HepG2 (cell line): ENCODE data around the gene SGK1. TPM values are rescaled to one million over a fixed set of nuclear protein-coding genes. Genes with fewer than 3 reads are reported as not detected.
"Not testable (repeated sequence)": the region's sequence is repeated elsewhere in the genome, so short reads cannot be mapped to it uniquely, and the experiment has no call there.

Experiments
- ATAC-seq: fragments of 200-7000 bp; cut with Tn5 transposase; 3 replicates; pipeline ENCODE4 v1.9.1; 2020; ENCODE audit warnings: mild to moderate bottlenecking, moderate library complexity
- BruUV-seq: library from RNA; stranded (reverse); fragments of 400-500 nt; replicated peaks from 2 replicates; lab custom pipeline; 2021; lab: Mats Ljungman, UMichigan
- CTCF ChIA-PET: fragments of 300-600 bp; formaldehyde crosslinking; extraction: SDS; loops from one replicate; lab custom pipeline; 2021; ENCODE audit warnings: low total read pairs, inconsistent platforms, low intra/inter-chr PET ratio; lab: Yijun Ruan, JAX
- POLR2A ChIA-PET: fragments of 350-600 bp; sonication (Branson Sonifier 250); formaldehyde crosslinking; loops from one replicate; lab custom pipeline; 2020; ENCODE audit warnings: antibody characterized with exemption, inconsistent platforms; lab: Yijun Ruan, JAX
- DNase-seq: peaks from one replicate; pipeline ENCODE4 v3.0.0-alpha.2; 2015; ENCODE audit warnings: low spot score
- FAIRE-seq: peaks from 3 replicates; lab custom pipeline; 2011; peaks lifted over from hg19 to GRCh38; lab: Jason Lieb, UNC
- H2AFZ ChIP-seq: one replicate; pipeline ENCODE4 v1.6.1; 2011; ENCODE audit warnings: low read length, inconsistent platforms
- H3K27ac ChIP-seq: fragments of 300-600 bp; 3 replicates; pipeline ENCODE4 v1.8.0; 2011; ENCODE audit warnings: mixed run types, mild to moderate bottlenecking, mixed read lengths, low read length, inconsistent platforms; ENCODE audit not compliant: insufficient read depth; ENCODE audit errors: extremely low read length
- H3K27me3 ChIP-seq, 2 experiments: fragments of 200-600 bp in 1 of 2; 2 replicates in 1 of 2; 3 replicates in 1 of 2; pipeline versions ENCODE4 v1.6.0 to v1.8.0; 2011; ENCODE audit warnings: low read length in 2 of 2, mild to moderate bottlenecking in 2 of 2, moderate library complexity in 2 of 2, inconsistent platforms in 1 of 2; ENCODE audit not compliant: insufficient read depth in 2 of 2, control insufficient read depth in 1 of 2
- H3K36me3 ChIP-seq, 2 experiments: fragments of 200-600 bp in 1 of 2; replicated peaks in 1 of 2; 2 replicates in 1 of 2; 3 replicates in 1 of 2; pipeline versions ENCODE4 v1.5.1 to v1.8.0; 2011; ENCODE audit warnings: low read length in 2 of 2, inconsistent platforms in 1 of 2; ENCODE audit not compliant: insufficient read depth in 2 of 2, control insufficient read depth in 1 of 2
- H3K4me1 ChIP-seq: 2 replicates; pipeline ENCODE4 v1.5.1; 2012; ENCODE audit warnings: low read length, inconsistent platforms; ENCODE audit not compliant: insufficient read depth
- H3K4me2 ChIP-seq: 2 replicates; pipeline ENCODE4 v1.6.0; 2011; ENCODE audit warnings: low read depth, low read length, inconsistent platforms
- H3K4me3 ChIP-seq, 3 experiments: fragments of 200-600 bp in 1 of 3; sonication (generic), shearing (Covaris generic) in 1 of 3; replicated peaks in 1 of 3; 2 replicates each; pipeline ENCODE4 v1.5.1; 2011 to 2016; ENCODE audit warnings: low read length in 3 of 3, inconsistent platforms in 2 of 3, low read depth in 2 of 3, mild to moderate bottlenecking in 2 of 3, control low read depth in 1 of 3, mixed read lengths in 1 of 3; ENCODE audit not compliant: insufficient read depth in 1 of 3
- H3K79me2 ChIP-seq: one replicate; pipeline ENCODE4 v1.6.1; 2011; ENCODE audit warnings: low read length, inconsistent platforms; ENCODE audit not compliant: insufficient read depth
- H3K9ac ChIP-seq: 2 replicates; pipeline ENCODE4 v1.6.0; 2011; ENCODE audit warnings: mild to moderate bottlenecking, low read depth, low read length, inconsistent platforms; ENCODE audit not compliant: insufficient read depth
- H3K9me3 ChIP-seq: 2 replicates; pipeline ENCODE4 v1.5.1; 2012; ENCODE audit warnings: mild to moderate bottlenecking, low read length
- H4K20me1 ChIP-seq: 2 replicates; pipeline ENCODE4 v1.6.0; 2011; ENCODE audit warnings: inconsistent platforms, mild to moderate bottlenecking, low read length, moderate library complexity; ENCODE audit not compliant: insufficient read depth
- BCL6 ChIP-seq: IDR thresholded peaks from 2 replicates; pipeline ENCODE4 v1.6.1; 2016; ENCODE audit warnings: missing genetic modification reagents, missing compliant biosample characterization
- HOXA3 ChIP-seq: sonication (generic); formaldehyde crosslinking; IDR thresholded peaks from 2 replicates; pipeline ENCODE4 v1.5.0; 2020; ENCODE audit warnings: missing genetic modification reagents
- KDM3A ChIP-seq: IDR thresholded peaks from 2 replicates; pipeline ENCODE4 v1.6.1; 2018; ENCODE audit warnings: low read depth, missing compliant biosample characterization
- NFIC ChIP-seq: IDR thresholded peaks from 2 replicates; pipeline ENCODE4 v1.6.1; 2012; ENCODE audit warnings: mild to moderate bottlenecking, low read length, inconsistent platforms
- NFKB2 ChIP-seq: sonication (generic); formaldehyde crosslinking; IDR thresholded peaks from 2 replicates; pipeline ENCODE4 v1.4.0; 2020; ENCODE audit warnings: missing genetic modification reagents, borderline replicate concordance
- SMC3 ChIP-seq: IDR thresholded peaks from 2 replicates; pipeline ENCODE4 v1.6.1; 2011; ENCODE audit warnings: low read length, improper control_type of control experiment
- TEAD2 ChIP-seq: sonication (generic); formaldehyde crosslinking; IDR thresholded peaks from 2 replicates; pipeline ENCODE4 v1.9.0; 2021; ENCODE audit warnings: missing genetic modification reagents
- ZNF121 ChIP-seq: sonication (generic); formaldehyde crosslinking; IDR thresholded peaks from 2 replicates; pipeline ENCODE4 v1.5.0; 2020; ENCODE audit warnings: mild to moderate bottlenecking, missing genetic modification reagents
- ZNF264 ChIP-seq: sonication (generic); formaldehyde crosslinking; IDR thresholded peaks from 2 replicates; pipeline ENCODE4 v1.4.0; 2020; ENCODE audit warnings: missing genetic modification reagents
- ZNF629 ChIP-seq: sonication (generic); formaldehyde crosslinking; conservative IDR thresholded peaks from 2 replicates; pipeline ENCODE4 v1.5.0; 2020; ENCODE audit warnings: missing genetic modification reagents
- ZNF780A ChIP-seq: sonication (generic); formaldehyde crosslinking; IDR thresholded peaks from 2 replicates; pipeline ENCODE4 v1.8.0; 2022; ENCODE audit warnings: mild to moderate bottlenecking, missing genetic modification reagents, moderate library complexity
- WGBS: methylation state at CpG from one replicate; pipeline ENCODE4 v1.1.6; 2017; ENCODE audit warnings: low lambda C conversion rate; 5-methylcytosine and 5-hydroxymethylcytosine counted together
- in situ Hi-C: cut with HindIII; loops from 2 replicates; pipeline ENCODE4 v1.10.0; 2017; ENCODE audit warnings: low pct_unique_long_range_greater_than_20kb; ENCODE audit not compliant: extremely low pct_ligation_motif_present
- intact Hi-C: fragments of 100-400 bp; cut with micrococcal nuclease; formaldehyde crosslinking; loops from one replicate; pipeline ENCODE4 v1.10.0; 2022; ENCODE audit not compliant: unreplicated experiment
- polyA plus RNA-seq, 8 experiments: library from polyadenylated mRNA; depleted of rRNA in 3 of 8; stranded (reverse) in 7 of 8; unstranded in 1 of 8; fragments of >200 nt; fragmentation: Illumina TruSeq in 4 of 8; extraction: Trizol in 4 of 8; gene quantifications; 2 replicates each; pipeline versions ENCODE4 v1.2.1 to v1.2.3, GENCODE V29; 2011 to 2016; ENCODE audit warnings: low read depth in 4 of 8, missing spikeins in 1 of 8, mixed read lengths in 1 of 8; ENCODE audit not compliant: insufficient read depth in 1 of 8
- total RNA-seq, 5 experiments: library from RNA; depleted of rRNA; stranded (reverse); fragments of >200 nt; fragmentation: Illumina TruSeq; extraction: Trizol; gene quantifications; 2 replicates each; pipeline ENCODE4 v1.2.3, GENCODE V29; 2016; ENCODE audit warnings: low read depth in 1 of 5
- TF ChIP-seq, protein P1 (sequence below): sonication (generic); formaldehyde crosslinking; IDR thresholded peaks from 2 replicates; pipeline ENCODE4 v1.4.0; 2020; ENCODE audit warnings: missing genetic modification reagents
- TF ChIP-seq, protein P2 (sequence below): sonication (generic); formaldehyde crosslinking; IDR thresholded peaks from 2 replicates; pipeline ENCODE4 v1.5.0; 2020; ENCODE audit warnings: mild to moderate bottlenecking, missing genetic modification reagents, moderate library complexity

The SGK1 gene
- total and polyA plus RNA-seq, 2 of the 13 experiments (the other 11 are each of a cell fraction or from before 2014, with no cell fraction given), result 56.1 to 56.2 TPM

DNA sequence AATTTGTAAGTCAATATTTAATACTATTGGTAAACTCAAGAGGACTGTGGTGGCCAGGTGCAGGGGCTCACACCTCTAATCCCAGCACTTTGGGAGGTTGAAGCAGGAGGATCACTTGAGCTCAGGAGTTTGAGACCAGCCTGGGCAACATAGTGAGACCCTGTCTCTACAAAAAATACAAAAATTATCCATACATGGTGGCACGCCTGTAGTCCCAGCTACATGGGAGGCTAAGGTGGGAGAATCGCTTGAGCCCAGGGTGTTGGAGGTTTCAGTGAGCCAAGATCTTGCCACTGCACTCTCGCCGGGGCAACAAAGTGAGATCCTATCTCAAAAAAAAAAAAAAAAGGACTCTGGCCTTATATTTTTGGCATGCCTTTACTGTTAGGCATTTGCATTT, 137.4 kb downstream of the SGK1 start:
- intact Hi-C loops, H3K27me3 ChIP-seq, H3K9me3 ChIP-seq, H3K27ac ChIP-seq, H3K4me3 ChIP-seq, H3K36me3 ChIP-seq, H2AFZ ChIP-seq, FAIRE-seq, CTCF ChIA-PET, H4K20me1 ChIP-seq, POLR2A ChIA-PET, H3K4me2 ChIP-seq, ATAC-seq, DNase-seq, BruUV-seq, H3K79me2 ChIP-seq, H3K9ac ChIP-seq: not testable (repeated sequence)
- TF ChIP-seq ZNF121, result peak; percentile 89
- peaks cover 82% of the 10 kb centered on the region for H3K4me1 ChIP-seq
- whole genome bisulfite sequencing, result 96% methylated on average over 4 of the region's 4 CpGs
- in situ Hi-C loops, result loop anchor here (5.0 kb wide), 1 partner anchor 67 kb away; no protein-coding TSS in a partner anchor

DNA sequence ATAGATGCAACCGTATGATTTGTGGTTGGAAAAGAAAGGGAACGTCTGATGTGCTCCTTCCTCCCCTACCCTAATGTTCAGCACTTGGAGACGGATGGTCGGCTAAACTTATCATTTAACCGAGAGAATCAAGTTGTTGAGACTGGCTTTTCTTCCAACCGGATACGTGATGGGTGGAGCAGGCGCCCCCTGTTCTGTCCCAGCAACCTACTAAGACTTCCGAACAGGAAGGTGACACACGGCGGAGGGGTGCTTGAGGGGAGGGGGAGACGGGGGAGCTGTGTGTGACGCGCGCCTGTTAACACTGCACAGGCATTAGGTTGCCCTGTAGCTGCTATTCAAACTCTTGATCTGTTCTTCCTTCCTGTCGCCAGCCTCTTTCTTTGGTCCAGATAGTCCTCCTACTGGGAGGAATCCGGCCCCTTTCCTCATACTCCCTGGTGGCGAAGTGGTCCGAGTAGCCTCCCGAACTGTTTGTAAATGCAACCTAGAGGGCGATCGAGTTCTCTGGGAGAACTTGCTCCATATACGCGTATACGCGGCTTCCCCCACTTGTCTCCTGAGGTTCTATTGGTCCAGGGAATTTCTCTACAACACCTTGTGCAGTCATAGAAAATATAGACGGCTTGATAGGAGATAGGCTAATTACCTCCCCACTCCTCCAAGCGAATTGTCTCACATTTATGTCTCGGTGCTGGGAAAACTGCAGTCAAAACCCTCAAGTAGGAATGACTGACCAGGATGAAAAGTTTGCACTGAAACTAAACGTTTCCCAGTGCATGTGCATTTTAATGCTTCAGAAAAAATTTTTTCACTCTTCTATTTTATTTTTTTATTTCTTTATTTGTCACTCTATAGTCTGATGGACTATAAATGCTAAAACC, 139.5 kb downstream of the SGK1 start:
- no peak overlapping the region for H3K4me2 ChIP-seq
- peaks cover 12% of the 10 kb centered on the region for H3K79me2 ChIP-seq
- ATAC-seq, result peak; percentile 14
- BruUV-seq, result no TSS peak
- ChIA-PET CTCF (interaction anchor here (1.0 kb wide), 1 partner anchor 20 kb away, joined by 3 read pairs; no protein-coding TSS in a partner anchor), POLR2A (interaction anchor here (0.7 to 3.9 kb wide), 2 partner anchors 18 to 20 kb away, joined by 3 to 15 read pairs; no protein-coding TSS in a partner anchor)
- no peak overlapping the region for H2AFZ ChIP-seq
- 73% methylated on average over 30 of the region's 30 CpGs for WGBS
- DNase-seq, result peak; percentile 78
- no peaks in the 10 kb centered on the region for H3K9me3 ChIP-seq
- no peak overlapping the region for H3K9ac ChIP-seq
- H3K27me3 ChIP-seq, result no peaks in the 10 kb centered on the region; a peak in 1 of 5 replicates
- no peak overlapping the region for H3K4me3 ChIP-seq
- in situ Hi-C loops, result no loop called here
- intact Hi-C loops, result loop anchor here (10.0 kb wide), 1 partner anchor 146 kb away; no protein-coding TSS in a partner anchor
- H3K4me1 ChIP-seq, result peaks cover 65% of the 10 kb centered on the region
- peaks cover 0 to 1% of the 10 kb centered on the region in 2 experiments; a peak in 1 of 5 replicates for H3K36me3 ChIP-seq
- H3K27ac ChIP-seq, result no peak overlapping the region
- H4K20me1 ChIP-seq, result peaks cover 5% of the 10 kb centered on the region; the same call in 1 of the 2 replicates
- FAIRE-seq, result no peak
- no peak for TF ChIP-seq TEAD2
- TF ChIP-seq SMC3, result peak; percentile 76; the same call in 1 of the 2 replicates
- TF ChIP-seq, protein P1, sequence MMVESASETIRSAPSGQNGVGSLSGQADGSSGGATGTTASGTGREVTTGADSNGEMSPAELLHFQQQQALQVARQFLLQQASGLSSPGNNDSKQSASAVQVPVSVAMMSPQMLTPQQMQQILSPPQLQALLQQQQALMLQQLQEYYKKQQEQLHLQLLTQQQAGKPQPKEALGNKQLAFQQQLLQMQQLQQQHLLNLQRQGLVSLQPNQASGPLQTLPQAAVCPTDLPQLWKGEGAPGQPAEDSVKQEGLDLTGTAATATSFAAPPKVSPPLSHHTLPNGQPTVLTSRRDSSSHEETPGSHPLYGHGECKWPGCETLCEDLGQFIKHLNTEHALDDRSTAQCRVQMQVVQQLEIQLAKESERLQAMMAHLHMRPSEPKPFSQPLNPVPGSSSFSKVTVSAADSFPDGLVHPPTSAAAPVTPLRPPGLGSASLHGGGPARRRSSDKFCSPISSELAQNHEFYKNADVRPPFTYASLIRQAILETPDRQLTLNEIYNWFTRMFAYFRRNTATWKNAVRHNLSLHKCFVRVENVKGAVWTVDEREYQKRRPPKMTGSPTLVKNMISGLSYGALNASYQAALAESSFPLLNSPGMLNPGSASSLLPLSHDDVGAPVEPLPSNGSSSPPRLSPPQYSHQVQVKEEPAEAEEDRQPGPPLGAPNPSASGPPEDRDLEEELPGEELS (CRISPR knock-in tag), result peak; percentile 13; the same call in 1 of the 2 replicates
- TF ChIP-seq, protein P2, sequence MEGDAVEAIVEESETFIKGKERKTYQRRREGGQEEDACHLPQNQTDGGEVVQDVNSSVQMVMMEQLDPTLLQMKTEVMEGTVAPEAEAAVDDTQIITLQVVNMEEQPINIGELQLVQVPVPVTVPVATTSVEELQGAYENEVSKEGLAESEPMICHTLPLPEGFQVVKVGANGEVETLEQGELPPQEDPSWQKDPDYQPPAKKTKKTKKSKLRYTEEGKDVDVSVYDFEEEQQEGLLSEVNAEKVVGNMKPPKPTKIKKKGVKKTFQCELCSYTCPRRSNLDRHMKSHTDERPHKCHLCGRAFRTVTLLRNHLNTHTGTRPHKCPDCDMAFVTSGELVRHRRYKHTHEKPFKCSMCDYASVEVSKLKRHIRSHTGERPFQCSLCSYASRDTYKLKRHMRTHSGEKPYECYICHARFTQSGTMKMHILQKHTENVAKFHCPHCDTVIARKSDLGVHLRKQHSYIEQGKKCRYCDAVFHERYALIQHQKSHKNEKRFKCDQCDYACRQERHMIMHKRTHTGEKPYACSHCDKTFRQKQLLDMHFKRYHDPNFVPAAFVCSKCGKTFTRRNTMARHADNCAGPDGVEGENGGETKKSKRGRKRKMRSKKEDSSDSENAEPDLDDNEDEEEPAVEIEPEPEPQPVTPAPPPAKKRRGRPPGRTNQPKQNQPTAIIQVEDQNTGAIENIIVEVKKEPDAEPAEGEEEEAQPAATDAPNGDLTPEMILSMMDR, result peak; percentile 66
- no peak for TF ChIP-seq KDM3A (CRISPR knock-in tag)
- no peak for TF ChIP-seq ZNF264 (CRISPR knock-in tag)
- TF ChIP-seq NFIC, result no peak
- TF ChIP-seq NFKB2 (CRISPR knock-in tag), result no peak
- peak; percentile 40; the same call in 1 of the 2 replicates for TF ChIP-seq HOXA3 (CRISPR knock-in tag)
- TF ChIP-seq BCL6 (CRISPR knock-in tag), result 0 out of 2 replicates have a peak, but pooled peaks have one; percentile 14
- no peak for TF ChIP-seq ZNF629 (CRISPR knock-in tag)
- 0 out of 2 replicates have a peak, but pooled peaks have one; percentile 60 for TF ChIP-seq ZNF780A (CRISPR knock-in tag)
